Neural cell (in vitro differentiated cells): ENCODE results near the gene CCDC9B. TPM values are rescaled to one million over a fixed set of nuclear protein-coding genes. Genes with fewer than 3 reads are reported as not detected.

Source experiments
- H2AFZ ChIP-seq: fragments of 200-600, 300-800 bp; sonication (generic), shearing (Covaris generic); 2 replicates; pipeline ENCODE4 v1.6.0; 2014; ENCODE audit warnings: low read depth, mild to moderate bottlenecking, antibody characterized with exemption, low read length, moderate library complexity
- H3F3A ChIP-seq: fragments of 200-600 bp; shearing (Covaris generic); 2 replicates; pipeline ENCODE4 v1.6.1; 2016; ENCODE audit warnings: mild to moderate bottlenecking, moderate library complexity, mixed read lengths, antibody characterized with exemption, low read length; ENCODE audit not compliant: insufficient read depth, poor library complexity, severe bottlenecking
- H3K27ac ChIP-seq: fragments of 200-600, 300-800 bp; sonication (generic), shearing (Covaris generic); 2 replicates; pipeline ENCODE4 v1.5.1; 2014; ENCODE audit warnings: mild to moderate bottlenecking, low read length, moderate library complexity
- H3K27me3 ChIP-seq: fragments of 300-800, 200-600 bp; sonication (generic), shearing (Covaris generic); 2 replicates; pipeline ENCODE4 v1.6.0; 2014; ENCODE audit warnings: mild to moderate bottlenecking, low read depth, low read length, moderate library complexity; ENCODE audit not compliant: insufficient read depth
- H3K36me3 ChIP-seq: fragments of 300-800, 200-600 bp; sonication (generic), shearing (Covaris generic); 2 replicates; pipeline ENCODE4 v1.5.1; 2014; ENCODE audit warnings: mild to moderate bottlenecking, antibody characterized with exemption, low read length, moderate library complexity; ENCODE audit not compliant: insufficient read depth
- H3K4me2 ChIP-seq: fragments of 300-800, 200-600 bp; sonication (generic), shearing (Covaris generic); 2 replicates; pipeline ENCODE4 v1.6.0; 2014; ENCODE audit warnings: mild to moderate bottlenecking, low read length
- H3K4me3 ChIP-seq: fragments of 300-800, 200-600 bp; sonication (generic), shearing (Covaris generic); 2 replicates; pipeline ENCODE4 v1.5.1; 2014; ENCODE audit warnings: mild to moderate bottlenecking, low read length, moderate library complexity
- H3K79me2 ChIP-seq: fragments of 200-600 bp; shearing (Covaris generic); replicated peaks from 2 replicates; pipeline ENCODE4 v1.6.0; 2014; ENCODE audit warnings: mild to moderate bottlenecking, low read length, moderate library complexity; ENCODE audit not compliant: insufficient read depth
- H3K9ac ChIP-seq: fragments of 300-800, 200-600 bp; sonication (generic), shearing (Covaris generic); 2 replicates; pipeline ENCODE4 v1.6.1; 2016; ENCODE audit warnings: mild to moderate bottlenecking, low read length, mixed read lengths
- H3K9me2 ChIP-seq: fragments of 200-600 bp; shearing (Covaris generic); 2 replicates; pipeline ENCODE4 v1.6.1; 2016; ENCODE audit warnings: mild to moderate bottlenecking, low read length, mixed read lengths; ENCODE audit not compliant: insufficient read depth
- H3K9me3 ChIP-seq: fragments of 200-600, 300-800 bp; sonication (generic), shearing (Covaris generic); 2 replicates; pipeline ENCODE4 v1.6.1; 2016; ENCODE audit warnings: mild to moderate bottlenecking, mixed run types, low read length, moderate library complexity, mixed read lengths
- H4K20me1 ChIP-seq: fragments of 200-600 bp; shearing (Covaris generic); 2 replicates; pipeline ENCODE4 v1.6.1; 2016; ENCODE audit warnings: mild to moderate bottlenecking, mixed run types; ENCODE audit not compliant: insufficient read depth
- EP300 ChIP-seq: fragments of 450-650 bp; conservative IDR thresholded peaks from 2 replicates; pipeline ENCODE4 v1.6.1; 2014; ENCODE audit warnings: antibody characterized with exemption, mild to moderate bottlenecking, moderate library complexity; ENCODE audit not compliant: poor library complexity, severe bottlenecking
- EZH2 ChIP-seq: fragments of 200-600, 300-800 bp; shearing (Covaris generic), sonication (generic); IDR thresholded peaks from 2 replicates; pipeline ENCODE4 v1.6.1; 2014; ENCODE audit warnings: antibody characterized with exemption, low read length, borderline replicate concordance, mild to moderate bottlenecking; ENCODE audit not compliant: insufficient read depth, poor library complexity, severe bottlenecking
- MXI1 ChIP-seq: fragments of 450-650 bp; conservative IDR thresholded peaks from 2 replicates; pipeline ENCODE4 v1.6.1; 2014; ENCODE audit warnings: antibody characterized with exemption, mild to moderate bottlenecking; ENCODE audit not compliant: poor library complexity, severe bottlenecking
- POLR2AphosphoS5 ChIP-seq: IDR thresholded peaks from 2 replicates; pipeline ENCODE4 v1.6.1; 2012
- RAD21 ChIP-seq: fragments of 450-650 bp; conservative IDR thresholded peaks from 2 replicates; pipeline ENCODE4 v1.6.1; 2014; ENCODE audit warnings: antibody characterized with exemption, mild to moderate bottlenecking, moderate library complexity
- REST ChIP-seq: IDR thresholded peaks from 2 replicates; pipeline ENCODE4 v1.6.1; 2012; ENCODE audit warnings: borderline replicate concordance
- SMC3 ChIP-seq: fragments of 450-650 bp; conservative IDR thresholded peaks from 2 replicates; pipeline ENCODE4 v1.6.1; 2014; ENCODE audit warnings: antibody characterized with exemption, mild to moderate bottlenecking, moderate library complexity; ENCODE audit not compliant: poor library complexity
- TAF1 ChIP-seq: IDR thresholded peaks from 2 replicates; pipeline ENCODE4 v1.6.1; 2012; ENCODE audit warnings: low read depth
- polyA plus RNA-seq: library from polyadenylated mRNA; depleted of rRNA; stranded (reverse); fragments of >200 nt; gene quantifications from 2 replicates; pipeline ENCODE4 v1.2.3, GENCODE V29; 2014
- TF ChIP-seq, protein P1 (sequence below): fragments of 450-650 bp; IDR thresholded peaks from 2 replicates; pipeline ENCODE4 v1.5.1; 2014; ENCODE audit warnings: antibody characterized with exemption, mild to moderate bottlenecking, moderate library complexity; ENCODE audit not compliant: poor library complexity, severe bottlenecking

CCDC9B gene
- polyA plus RNA-seq, 1 donor from 2014 or later = not detected

DNA sequence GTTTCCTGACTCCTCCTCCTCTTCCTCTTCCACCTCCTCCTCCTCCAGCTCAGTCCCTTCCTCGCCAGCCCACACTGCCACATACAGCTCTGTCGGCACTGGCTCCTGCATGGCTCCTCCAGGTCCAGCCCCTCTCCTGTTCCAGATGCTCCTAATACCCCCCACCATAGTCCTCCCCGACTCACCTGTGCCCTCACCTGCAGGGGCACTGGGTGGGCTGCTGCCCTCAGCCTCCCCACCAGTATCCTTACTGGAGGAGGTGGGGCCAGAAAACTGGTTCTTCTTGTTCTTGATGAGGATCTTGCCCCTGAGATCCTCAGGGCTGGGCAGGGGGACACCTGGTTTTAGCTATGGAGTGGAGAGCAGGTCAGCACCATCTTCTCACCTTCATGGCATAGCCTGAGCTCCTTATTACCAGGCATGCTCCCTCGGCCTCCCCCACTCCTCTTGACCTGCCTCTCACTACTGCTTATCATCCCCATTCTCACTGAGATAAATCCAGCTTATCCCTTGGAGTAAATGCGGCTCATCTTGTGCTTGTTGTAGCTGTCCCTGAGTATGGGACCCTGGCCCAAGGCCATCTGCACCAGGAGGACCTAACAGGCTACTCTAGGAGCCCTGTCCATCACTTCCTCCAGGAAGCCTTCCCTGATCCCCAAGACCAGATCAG, 44.0 kb downstream of the CCDC9B start:
- Histone ChIP-seq H4K20me1 (no peaks in the 10 kb centered on the region), H3F3A (no peaks in the 10 kb centered on the region), H3K9ac (no peak overlapping the region), H3K27ac (no peak overlapping the region), H3K4me2 (no peak overlapping the region), H3K36me3 (no peaks in the 10 kb centered on the region), H3K79me2 (no peaks in the 10 kb centered on the region), H2AFZ (no peak overlapping the region), H3K27me3 (no peaks in the 10 kb centered on the region), H3K4me3 (no peak overlapping the region), H3K9me2 (no peaks in the 10 kb centered on the region), H3K9me3 (no peaks in the 10 kb centered on the region)
- TF ChIP-seq MXI1 (no peak), TAF1 (no peak), POLR2AphosphoS5 (no peak), EZH2 (no peak), SMC3 (no peak), RAD21 (no peak), EP300 (no peak)
- TF ChIP-seq, protein P1, sequence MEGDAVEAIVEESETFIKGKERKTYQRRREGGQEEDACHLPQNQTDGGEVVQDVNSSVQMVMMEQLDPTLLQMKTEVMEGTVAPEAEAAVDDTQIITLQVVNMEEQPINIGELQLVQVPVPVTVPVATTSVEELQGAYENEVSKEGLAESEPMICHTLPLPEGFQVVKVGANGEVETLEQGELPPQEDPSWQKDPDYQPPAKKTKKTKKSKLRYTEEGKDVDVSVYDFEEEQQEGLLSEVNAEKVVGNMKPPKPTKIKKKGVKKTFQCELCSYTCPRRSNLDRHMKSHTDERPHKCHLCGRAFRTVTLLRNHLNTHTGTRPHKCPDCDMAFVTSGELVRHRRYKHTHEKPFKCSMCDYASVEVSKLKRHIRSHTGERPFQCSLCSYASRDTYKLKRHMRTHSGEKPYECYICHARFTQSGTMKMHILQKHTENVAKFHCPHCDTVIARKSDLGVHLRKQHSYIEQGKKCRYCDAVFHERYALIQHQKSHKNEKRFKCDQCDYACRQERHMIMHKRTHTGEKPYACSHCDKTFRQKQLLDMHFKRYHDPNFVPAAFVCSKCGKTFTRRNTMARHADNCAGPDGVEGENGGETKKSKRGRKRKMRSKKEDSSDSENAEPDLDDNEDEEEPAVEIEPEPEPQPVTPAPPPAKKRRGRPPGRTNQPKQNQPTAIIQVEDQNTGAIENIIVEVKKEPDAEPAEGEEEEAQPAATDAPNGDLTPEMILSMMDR = no peak

GRCh38 chr15:40295877-40296560, 44.7 kb downstream of the CCDC9B start:
- Histone ChIP-seq H3K79me2 (no peaks in the 10 kb centered on the region), H3K27me3 (no peaks in the 10 kb centered on the region), H3K36me3 (no peaks in the 10 kb centered on the region), H2AFZ (no peak overlapping the region), H3K9me2 (no peaks in the 10 kb centered on the region), H3F3A (no peaks in the 10 kb centered on the region), H3K9me3 (no peaks in the 10 kb centered on the region), H3K4me2 (no peak overlapping the region), H3K9ac (no peak overlapping the region), H3K4me3 (no peak overlapping the region), H4K20me1 (no peaks in the 10 kb centered on the region), H3K27ac (no peak overlapping the region)
- TF ChIP-seq, protein P1 = no peak
- TF ChIP-seq REST (no peak), MXI1 (no peak), RAD21 (no peak), TAF1 (no peak), SMC3 (no peak), POLR2AphosphoS5 (no peak), EZH2 (no peak), EP300 (no peak)
